Measurements from ENCODE around the gene SLC34A3. TPM values are rescaled to one million over a fixed set of nuclear protein-coding genes. Genes with fewer than 3 reads are reported as not detected.

The SLC34A3 gene
- total and polyA plus RNA-seq, 2 of the 8 experiments (the other 6 are each of a cell fraction or from before 2014, with no cell fraction given), result 0.08 TPM; not detected in 1

GRCh38 chr9:137267933-137268355, 37.2 kb downstream of the SLC34A3 start:
- no peaks in the 10 kb centered on the region for H3K9me3 ChIP-seq (ENCODE audit: insufficient read depth in 2 of 2, low read depth in 1 of 2, low read length in 1 of 2)
- no peak overlapping the region for H3K9ac ChIP-seq (replicated peaks in 1 of 4; ENCODE audit: extremely low read depth in 1 of 4, low read depth in 3 of 4, low read length in 3 of 4)
- H3K4me1 ChIP-seq (replicated peaks in 1 of 4; ENCODE audit: control insufficient read depth in 3 of 4, insufficient read depth in 4 of 4, low read length in 3 of 4), result no peaks in the 10 kb centered on the region
- no peak overlapping the region for H2BK5ac ChIP-seq (ENCODE audit: low read depth, low read length)
- H2BK12ac ChIP-seq (ENCODE audit: low read depth, low read length), result no peak overlapping the region
- H4K5ac ChIP-seq (ENCODE audit: insufficient read length, low read depth, low read length), result no peak overlapping the region
- H3K79me1 ChIP-seq (ENCODE audit: low read depth, low read length), result no peaks in the 10 kb centered on the region
- no peak overlapping the region for H3K18ac ChIP-seq (ENCODE audit: extremely low read depth, low read length)
- H2BK120ac ChIP-seq (replicated peaks; ENCODE audit: low read depth, low read length), result no peak overlapping the region
- H2AK5ac ChIP-seq (ENCODE audit: low read depth, low read length), result no peak overlapping the region
- H4K8ac ChIP-seq (ENCODE audit: extremely low read depth, insufficient read depth, low read length), result no peak overlapping the region
- no peak overlapping the region for H3K23ac ChIP-seq (ENCODE audit: insufficient read length)
- H3K27me3 ChIP-seq (replicated peaks in 1 of 4; ENCODE audit: control insufficient read depth in 3 of 4, extremely low read depth in 1 of 4, insufficient read depth in 3 of 4, low read length in 3 of 4), result no peaks in the 10 kb centered on the region
- H4K20me1 ChIP-seq (replicated peaks in 1 of 2; ENCODE audit: control insufficient read depth in 1 of 2, insufficient read depth in 2 of 2, low read length in 2 of 2), result peaks cover 4 to 9% of the 10 kb centered on the region in 2 experiments
- no peak for DNase-seq (ENCODE audit: low read depth in 1 of 2, low spot score in 2 of 2)
- H2BK15ac ChIP-seq (ENCODE audit: low read length), result no peak overlapping the region
- H2BK20ac ChIP-seq (ENCODE audit: low read length), result no peak overlapping the region
- 95% methylated on average over 6 of the region's 6 CpGs; no CpG with 5 or more reads in 1 of the 2 experiments for WGBS, 2 experiments (ENCODE audit: extremely low coverage in 1 of 2, insufficient coverage in 1 of 2, insufficient read length in 1 of 2, insufficient replicate concordance in 2 of 2, low coverage in 1 of 2, low lambda C conversion rate in 2 of 2, missing lambda C conversion rate in 1 of 2)
- no peak overlapping the region for H3K4me3 ChIP-seq (ENCODE audit: extremely low read depth in 1 of 4, insufficient read depth in 2 of 4, low read depth in 3 of 4, low read length in 4 of 4)
- H3K36me3 ChIP-seq (ENCODE audit: control insufficient read depth in 2 of 4, insufficient read depth in 4 of 4, low read length in 3 of 4), result peaks cover 6 to 37% (median 27%) of the 10 kb centered on the region in 4 experiments
- H3K56ac ChIP-seq (replicated peaks; ENCODE audit: insufficient read length, low read depth, low read length), result no peak overlapping the region
- no peak for FAIRE-seq
- H3K4ac ChIP-seq (replicated peaks; ENCODE audit: insufficient read length, low read depth, low read length), result no peak overlapping the region
- H3K23me2 ChIP-seq (ENCODE audit: low read depth, low read length), result no peaks in the 10 kb centered on the region
- H3K14ac ChIP-seq (ENCODE audit: insufficient read length), result no peak overlapping the region
- no peaks in the 10 kb centered on the region for H3K79me2 ChIP-seq (ENCODE audit: control insufficient read depth in 1 of 2, insufficient read depth in 2 of 2, low read length in 2 of 2)
- H3K27ac ChIP-seq (ENCODE audit: low read depth, low read length), result no peak overlapping the region
- no peak for TF ChIP-seq YY1 (IDR thresholded peaks at IDR 0.05; ENCODE audit: low read depth, low read length)
- TF ChIP-seq, protein P1, sequence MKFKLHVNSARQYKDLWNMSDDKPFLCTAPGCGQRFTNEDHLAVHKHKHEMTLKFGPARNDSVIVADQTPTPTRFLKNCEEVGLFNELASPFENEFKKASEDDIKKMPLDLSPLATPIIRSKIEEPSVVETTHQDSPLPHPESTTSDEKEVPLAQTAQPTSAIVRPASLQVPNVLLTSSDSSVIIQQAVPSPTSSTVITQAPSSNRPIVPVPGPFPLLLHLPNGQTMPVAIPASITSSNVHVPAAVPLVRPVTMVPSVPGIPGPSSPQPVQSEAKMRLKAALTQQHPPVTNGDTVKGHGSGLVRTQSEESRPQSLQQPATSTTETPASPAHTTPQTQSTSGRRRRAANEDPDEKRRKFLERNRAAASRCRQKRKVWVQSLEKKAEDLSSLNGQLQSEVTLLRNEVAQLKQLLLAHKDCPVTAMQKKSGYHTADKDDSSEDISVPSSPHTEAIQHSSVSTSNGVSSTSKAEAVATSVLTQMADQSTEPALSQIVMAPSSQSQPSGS (IDR thresholded peaks at IDR 0.05; ENCODE audit: low read length), result no peak
- TF ChIP-seq TAF1 (IDR thresholded peaks at IDR 0.05; ENCODE audit: low read depth, low read length), result no peak
- no peak for TF ChIP-seq SAP30 (IDR thresholded peaks at IDR 0.05; ENCODE audit: insufficient read depth, insufficient replicate concordance, low read length)
- no peak for TF ChIP-seq SP2 (IDR thresholded peaks at IDR 0.05; ENCODE audit: low read length)
- no peak for TF ChIP-seq SIX5 (IDR thresholded peaks at IDR 0.05; ENCODE audit: low read depth, low read length)
- no peak for TF ChIP-seq CTBP2 (IDR thresholded peaks at IDR 0.05; ENCODE audit: borderline replicate concordance, insufficient read depth, insufficient read length, low read length)
- ChIA-PET CTCF (ENCODE audit: partially characterized antibody) (interaction anchor here (0.8 to 2.6 kb wide), 5 partner anchors 14 to 177 kb away, joined by 3 to 11 read pairs (median 3); no protein-coding TSS in a partner anchor), POLR2A (ENCODE audit: partially characterized antibody) (interaction anchor here (1.7 to 69.9 kb wide), 3 partner anchors 11 to 33 kb away, joined by 4 to 1462 read pairs (median 1462); partner anchors contain the start of genes CYSRT1, NDOR1, NELFB and RNF208)
- no peak overlapping the region for H3K4me2 ChIP-seq (ENCODE audit: insufficient read depth in 1 of 2, low read depth in 2 of 2, low read length in 2 of 2)
- no peak overlapping the region for H2AFZ ChIP-seq (ENCODE audit: low read length)
- H4K91ac ChIP-seq (replicated peaks; ENCODE audit: insufficient read length, low read length), result no peak overlapping the region

All from H1 (cell line).